ENCODE data around the gene ZNF502. TPM values are rescaled to one million over a fixed set of nuclear protein-coding genes. Genes with fewer than 3 reads are reported as not detected.
"Not testable (repeated sequence)": the region's sequence is repeated elsewhere in the genome, so short reads cannot be mapped to it uniquely, and the experiment has no call there.

Gene ZNF502
- polyA plus RNA-seq: 10 to 100 TPM in 1 of 4 donors, 1 to 10 TPM in 3; 1.3 to 10.7 (median 1.8) TPM
- long read RNA-seq, donor 1: 0 reads
- long read RNA-seq, donor 2: 0 reads
- long read RNA-seq, donor 3, partial matches to known transcripts: 0 of 1 reads
- long read RNA-seq, donor 3, other reads (novel, unspliced or antisense): 0 of 1 reads
- long read RNA-seq, donor 4: 0 reads
- long read RNA-seq, donor 5: 0 reads
- long read RNA-seq, donor 6, partial matches to known transcripts: 0 of 1 reads
- long read RNA-seq, donor 6, other reads (novel, unspliced or antisense): 0 of 1 reads
- long read RNA-seq, donor 7: 0 reads
- long read RNA-seq, donor 8: 0 reads
- long read RNA-seq, donor 9, partial matches to known transcripts: 0 of 1 reads
- long read RNA-seq, donor 9, other reads (novel, unspliced or antisense): 0 of 1 reads
- long read RNA-seq, donor 10, partial matches to known transcripts: 0 of 1 reads
- long read RNA-seq, donor 10, other reads (novel, unspliced or antisense): 0 of 1 reads

DNA sequence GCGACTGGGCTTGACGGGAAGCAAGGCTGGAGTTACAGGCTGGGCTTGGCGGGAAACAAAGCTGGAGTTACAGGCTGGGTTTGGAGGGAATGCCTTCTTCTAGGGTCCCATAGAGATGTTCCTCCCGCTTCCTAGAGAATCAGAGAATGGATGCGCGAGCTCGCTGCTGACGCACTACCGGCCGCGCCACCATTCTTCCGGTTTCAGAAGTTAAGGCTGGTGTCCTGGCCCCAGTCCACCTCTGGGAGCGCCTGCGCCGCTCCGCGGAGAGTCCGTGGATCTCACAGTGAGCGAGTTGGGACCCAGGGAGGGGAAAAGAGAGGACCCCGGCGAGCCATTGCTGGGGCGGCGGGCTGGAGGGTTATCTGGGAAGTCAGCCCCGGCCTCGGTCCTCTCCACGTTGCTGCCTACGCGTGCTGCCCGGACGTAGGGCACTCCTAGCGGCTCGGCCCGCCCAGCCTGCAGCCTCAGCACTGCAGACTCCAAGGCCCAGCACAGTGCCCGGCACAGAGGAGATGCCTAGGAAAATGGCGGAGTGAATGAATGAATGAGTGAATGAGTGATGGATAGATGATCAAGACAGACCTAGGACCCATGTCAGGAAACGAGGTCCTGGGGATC lies at the start of gene ZNF502:
Gene ZNF502, plus strand, starts transcription at position 206 of the 621 bp plus-strand sequence. CDS start 7,602 bp downstream, outside the sequence.
- FAIRE-seq (no peak), DNase-seq (peak; percentile 83 to 96)
- peaks cover 0 to 5% (median 2%) of the 10 kb centered on the region in 3 donors for H3K27me3 ChIP-seq (ENCODE audit: control insufficient read depth in 3 of 3, insufficient read depth in 3 of 3, low read length in 3 of 3)
- H3K4me1 ChIP-seq (ENCODE audit: control insufficient read depth in 3 of 3, insufficient read depth in 2 of 3, low read depth in 1 of 3, low read length in 2 of 3): no peaks in the 10 kb centered on the region
- H3K4me3 ChIP-seq (ENCODE audit: low read depth in 1 of 3, low read length in 3 of 3): peak within 1 kb of the TSS; percentile 62 to 83 (median 65)
- H3K36me3 ChIP-seq (ENCODE audit: control insufficient read depth in 3 of 3, insufficient read depth in 2 of 3, low read depth in 1 of 3, low read length in 3 of 3): peaks cover 0 to 3% (median 0%) of the 10 kb centered on the region in 3 donors
- H3K27ac ChIP-seq (ENCODE audit: low read depth in 1 of 3, low read length in 2 of 3): peak within 1 kb of the TSS in 2 of 3 donors; percentile 68 to 72
- 0 to 5% (median 3%) methylated on average over 36 of the region's 36 CpGs for WGBS, 3 donors
- peaks cover 3 to 42% of the 10 kb centered on the region in 2 donors for H3K9me3 ChIP-seq (ENCODE audit: control insufficient read depth in 2 of 2, insufficient read depth in 1 of 2, low read depth in 1 of 2, low read length in 1 of 2)

DNA sequence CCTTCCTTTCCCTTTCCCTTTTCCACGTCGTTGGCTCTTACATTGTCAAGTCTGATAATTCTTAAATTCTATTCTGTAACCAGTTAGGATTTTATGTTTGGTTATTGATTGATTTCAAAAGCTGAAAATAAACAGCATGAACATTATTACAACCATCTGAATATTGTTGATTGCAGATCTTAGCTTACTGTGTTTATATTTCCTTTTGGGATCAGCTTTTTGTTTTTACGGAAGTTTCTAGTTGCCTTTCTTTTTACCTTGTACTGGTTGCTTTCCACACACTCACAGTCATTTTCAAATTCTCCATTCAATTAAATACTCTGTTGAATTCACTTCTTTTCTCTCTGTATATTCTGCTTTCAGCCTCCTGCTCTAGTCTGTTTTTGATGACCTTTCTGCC lies 47.3 kb upstream of the ZNF502 start:
- DNase-seq (no peak), FAIRE-seq (no peak)
- H3K27ac ChIP-seq (ENCODE audit: low read depth in 1 of 3, low read length in 2 of 3): no peak overlapping the region
- H3K4me1 ChIP-seq (ENCODE audit: control insufficient read depth in 3 of 3, insufficient read depth in 2 of 3, low read depth in 1 of 3, low read length in 2 of 3): no peaks in the 10 kb centered on the region
- H3K36me3 ChIP-seq (ENCODE audit: control insufficient read depth in 3 of 3, insufficient read depth in 2 of 3, low read depth in 1 of 3, low read length in 3 of 3): peaks cover 0 to 3% (median 0%) of the 10 kb centered on the region in 3 donors
- WGBS, 3 donors: 91 to 99% (median 94%) methylated on average over 3 of the region's 3 CpGs
- no peaks in the 10 kb centered on the region for H3K9me3 ChIP-seq (ENCODE audit: control insufficient read depth in 2 of 2, insufficient read depth in 1 of 2, low read depth in 1 of 2, low read length in 1 of 2)
- no peaks in the 10 kb centered on the region for H3K27me3 ChIP-seq (ENCODE audit: control insufficient read depth in 3 of 3, insufficient read depth in 3 of 3, low read length in 3 of 3)
- H3K4me3 ChIP-seq (ENCODE audit: low read depth in 1 of 3, low read length in 3 of 3): no peak overlapping the region

DNA sequence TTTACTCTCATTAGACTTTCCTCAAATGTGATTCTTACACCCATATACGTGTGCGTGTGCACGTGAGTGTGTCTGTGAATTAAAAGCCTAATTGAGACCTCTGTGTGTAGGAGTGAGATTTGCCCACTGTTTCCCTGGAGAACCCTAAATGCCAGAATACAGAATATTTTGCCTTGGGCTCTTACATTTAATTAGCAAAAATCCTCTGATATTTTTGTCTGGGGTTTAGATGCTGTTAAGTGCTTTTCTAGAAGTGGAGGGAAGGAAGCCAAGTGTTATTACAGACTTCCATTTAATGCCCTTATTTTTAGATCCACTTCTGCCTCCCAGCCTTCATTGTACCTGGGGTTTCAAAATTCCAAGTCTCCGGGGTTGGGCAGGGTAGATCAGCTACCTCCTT lies 46.1 kb upstream of the ZNF502 start:
- H3K9me3 ChIP-seq (ENCODE audit: control insufficient read depth in 2 of 2, insufficient read depth in 1 of 2, low read depth in 1 of 2, low read length in 1 of 2): no peaks in the 10 kb centered on the region
- no peaks in the 10 kb centered on the region for H3K36me3 ChIP-seq (ENCODE audit: control insufficient read depth in 3 of 3, insufficient read depth in 2 of 3, low read depth in 1 of 3, low read length in 3 of 3)
- FAIRE-seq (no peak), DNase-seq (no peak)
- H3K4me3 ChIP-seq (ENCODE audit: low read depth in 1 of 3, low read length in 3 of 3): no peak overlapping the region
- WGBS, 3 donors: 86 to 96% (median 96%) methylated on average over 4 of the region's 4 CpGs
- H3K4me1 ChIP-seq (ENCODE audit: control insufficient read depth in 3 of 3, insufficient read depth in 2 of 3, low read depth in 1 of 3, low read length in 2 of 3): no peaks in the 10 kb centered on the region
- H3K27ac ChIP-seq (ENCODE audit: low read depth in 1 of 3, low read length in 2 of 3): no peak overlapping the region
- no peaks in the 10 kb centered on the region for H3K27me3 ChIP-seq (ENCODE audit: control insufficient read depth in 3 of 3, insufficient read depth in 3 of 3, low read length in 3 of 3)

DNA sequence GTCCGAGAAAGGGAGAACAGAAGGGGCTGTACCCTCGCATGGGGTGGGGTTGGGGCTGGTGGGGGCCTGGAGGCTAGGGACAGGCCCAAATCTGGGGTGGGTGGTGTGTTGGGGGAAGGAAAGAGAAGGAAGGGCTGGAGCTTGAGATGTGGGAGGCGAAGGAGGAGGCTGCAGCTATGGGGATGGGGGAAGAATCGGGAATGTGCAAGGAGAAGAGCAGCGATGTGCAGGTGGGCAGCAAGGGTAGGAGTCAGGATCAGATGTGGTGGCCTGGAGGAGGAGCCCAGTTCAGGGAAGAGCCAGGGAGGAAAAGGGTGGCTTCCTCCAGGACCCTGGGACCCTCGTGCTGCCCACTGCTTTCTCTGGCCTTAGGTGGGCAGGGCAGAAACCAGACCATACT lies 42.7 kb upstream of the ZNF502 start:
- H3K4me1 ChIP-seq (ENCODE audit: control insufficient read depth in 3 of 3, insufficient read depth in 2 of 3, low read depth in 1 of 3, low read length in 2 of 3): no peaks in the 10 kb centered on the region
- peaks cover 0 to 8% of the 10 kb centered on the region in 2 donors for H3K9me3 ChIP-seq (ENCODE audit: control insufficient read depth in 2 of 2, insufficient read depth in 1 of 2, low read depth in 1 of 2, low read length in 1 of 2)
- no peak overlapping the region for H3K4me3 ChIP-seq (ENCODE audit: low read depth in 1 of 3, low read length in 3 of 3)
- no peaks in the 10 kb centered on the region for H3K27me3 ChIP-seq (ENCODE audit: control insufficient read depth in 3 of 3, insufficient read depth in 3 of 3, low read length in 3 of 3)
- WGBS, 3 donors: 84 to 89% (median 89%) methylated on average over 6 of the region's 6 CpGs
- FAIRE-seq: no peak
- no peak for DNase-seq
- H3K36me3 ChIP-seq (ENCODE audit: control insufficient read depth in 3 of 3, insufficient read depth in 2 of 3, low read depth in 1 of 3, low read length in 3 of 3): no peaks in the 10 kb centered on the region
- H3K27ac ChIP-seq (ENCODE audit: low read depth in 1 of 3, low read length in 2 of 3): no peak overlapping the region

DNA sequence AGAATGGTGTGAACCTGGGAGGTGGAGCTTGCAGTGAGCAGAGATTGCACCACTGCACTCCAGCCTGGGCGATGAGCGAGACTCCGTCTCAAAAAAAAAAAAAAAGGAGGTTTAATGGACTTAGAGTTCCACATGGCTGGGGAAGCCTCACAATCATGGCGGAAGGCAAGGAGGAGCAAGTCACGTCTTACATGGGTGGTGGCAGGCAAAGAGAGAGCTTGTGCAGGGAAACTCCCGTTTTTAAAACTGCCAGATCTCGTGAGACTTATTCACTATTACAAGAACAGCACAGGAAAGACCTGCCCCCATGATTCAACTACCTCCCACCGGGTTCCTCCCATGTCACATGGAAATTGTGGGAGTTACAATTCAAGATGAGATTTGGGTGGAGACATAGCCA lies 39.0 kb upstream of the ZNF502 start:
- H3K9me3 ChIP-seq (ENCODE audit: control insufficient read depth in 2 of 2, insufficient read depth in 1 of 2, low read depth in 1 of 2, low read length in 1 of 2): peaks cover 0 to 12% of the 10 kb centered on the region in 2 donors

DNA sequence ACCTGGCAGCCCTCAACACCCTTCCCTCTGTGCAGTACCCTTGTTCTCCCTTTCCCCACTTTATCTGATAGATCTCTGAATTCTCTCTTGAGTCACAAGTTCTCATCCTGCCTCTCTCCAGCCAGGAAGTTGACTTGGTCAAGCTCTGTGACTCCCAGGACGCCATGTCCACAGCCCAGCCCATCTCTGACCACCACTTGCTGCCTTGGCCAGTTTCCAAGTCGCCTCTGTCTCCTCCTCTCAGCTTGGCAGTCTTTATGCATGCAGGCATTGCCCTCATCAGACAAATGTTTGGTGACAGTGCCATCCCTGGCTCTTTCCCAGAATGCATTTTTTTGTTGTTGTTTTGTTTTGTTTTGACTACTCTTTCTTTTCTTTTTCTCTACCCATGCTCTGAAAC lies 38.2 kb upstream of the ZNF502 start:
- WGBS, 3 donors: 57 to 64% (median 58%) methylated on average over 2 of the region's 2 CpGs
- H3K9me3 ChIP-seq (ENCODE audit: control insufficient read depth in 2 of 2, insufficient read depth in 1 of 2, low read depth in 1 of 2, low read length in 1 of 2): peaks cover 0 to 15% of the 10 kb centered on the region in 2 donors
- no peaks in the 10 kb centered on the region for H3K27me3 ChIP-seq (ENCODE audit: control insufficient read depth in 3 of 3, insufficient read depth in 3 of 3, low read length in 3 of 3)
- DNase-seq (no peak), FAIRE-seq (no peak)
- no peak overlapping the region for H3K27ac ChIP-seq (ENCODE audit: low read depth in 1 of 3, low read length in 2 of 3)
- no peak overlapping the region for H3K4me3 ChIP-seq (ENCODE audit: low read depth in 1 of 3, low read length in 3 of 3)
- no peaks in the 10 kb centered on the region for H3K4me1 ChIP-seq (ENCODE audit: control insufficient read depth in 3 of 3, insufficient read depth in 2 of 3, low read depth in 1 of 3, low read length in 2 of 3)
- peaks cover 0 to 6% (median 0%) of the 10 kb centered on the region in 3 donors for H3K36me3 ChIP-seq (ENCODE audit: control insufficient read depth in 3 of 3, insufficient read depth in 2 of 3, low read depth in 1 of 3, low read length in 3 of 3)

More for the DNA sequence above, 39.0 kb upstream of the ZNF502 start:
- not testable (repeated sequence) for DNase-seq; H3K4me3 ChIP-seq (ENCODE audit: low read depth in 1 of 3, low read length in 3 of 3); H3K4me1 ChIP-seq (ENCODE audit: control insufficient read depth in 3 of 3, insufficient read depth in 2 of 3, low read depth in 1 of 3, low read length in 2 of 3); H3K27ac ChIP-seq (ENCODE audit: low read depth in 1 of 3, low read length in 2 of 3); FAIRE-seq; H3K27me3 ChIP-seq (ENCODE audit: control insufficient read depth in 3 of 3, insufficient read depth in 3 of 3, low read length in 3 of 3); H3K36me3 ChIP-seq (ENCODE audit: control insufficient read depth in 3 of 3, insufficient read depth in 2 of 3, low read depth in 1 of 3, low read length in 3 of 3)
- 85 to 93% (median 91%) methylated on average over 8 of the region's 8 CpGs for WGBS, 3 donors

DNA sequence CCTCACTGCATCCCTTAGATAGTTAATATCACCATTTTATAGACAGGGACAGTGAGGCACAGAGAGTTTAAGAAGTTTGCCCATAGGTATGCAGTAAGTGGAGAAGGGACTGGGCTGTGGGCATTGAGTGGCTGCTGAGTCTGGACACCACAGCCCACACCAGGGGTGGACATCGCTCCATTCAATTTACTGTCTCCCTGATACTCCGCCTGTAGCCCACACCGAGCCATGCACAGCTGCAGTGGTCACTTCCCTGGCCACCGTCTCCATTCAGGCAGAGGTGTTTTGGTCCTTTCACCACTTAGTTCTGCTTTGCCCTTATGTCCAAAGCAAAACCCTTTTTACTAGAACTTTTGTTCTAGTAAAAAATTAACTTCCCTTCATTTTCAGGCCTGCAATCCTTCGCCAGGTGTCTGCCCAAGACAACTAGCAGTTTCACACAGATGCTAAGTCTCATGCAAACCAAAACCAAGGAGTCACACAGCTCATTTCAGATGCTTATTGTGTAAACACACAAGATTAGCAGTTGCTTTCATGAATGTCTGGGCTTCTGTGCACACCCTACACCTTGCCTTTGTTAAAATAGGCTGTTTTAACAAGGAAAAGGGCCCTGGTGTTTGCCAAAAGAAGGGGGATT lies 33.9 kb upstream of the ZNF502 start:
- H3K36me3 ChIP-seq (ENCODE audit: control insufficient read depth in 3 of 3, insufficient read depth in 2 of 3, low read depth in 1 of 3, low read length in 3 of 3): peaks cover 0 to 6% (median 0%) of the 10 kb centered on the region in 3 donors
- FAIRE-seq (no peak), DNase-seq (no peak)
- H3K9me3 ChIP-seq (ENCODE audit: control insufficient read depth in 2 of 2, insufficient read depth in 1 of 2, low read depth in 1 of 2, low read length in 1 of 2): peaks cover 0 to 32% of the 10 kb centered on the region in 2 donors
- no peak overlapping the region for H3K4me3 ChIP-seq (ENCODE audit: low read depth in 1 of 3, low read length in 3 of 3)
- 91 to 92% (median 92%) methylated on average over 5 of the region's 5 CpGs for WGBS, 3 donors
- H3K27ac ChIP-seq (ENCODE audit: low read depth in 1 of 3, low read length in 2 of 3): no peak overlapping the region
- H3K27me3 ChIP-seq (ENCODE audit: control insufficient read depth in 3 of 3, insufficient read depth in 3 of 3, low read length in 3 of 3): no peaks in the 10 kb centered on the region
- no peaks in the 10 kb centered on the region for H3K4me1 ChIP-seq (ENCODE audit: control insufficient read depth in 3 of 3, insufficient read depth in 2 of 3, low read depth in 1 of 3, low read length in 2 of 3)

DNA sequence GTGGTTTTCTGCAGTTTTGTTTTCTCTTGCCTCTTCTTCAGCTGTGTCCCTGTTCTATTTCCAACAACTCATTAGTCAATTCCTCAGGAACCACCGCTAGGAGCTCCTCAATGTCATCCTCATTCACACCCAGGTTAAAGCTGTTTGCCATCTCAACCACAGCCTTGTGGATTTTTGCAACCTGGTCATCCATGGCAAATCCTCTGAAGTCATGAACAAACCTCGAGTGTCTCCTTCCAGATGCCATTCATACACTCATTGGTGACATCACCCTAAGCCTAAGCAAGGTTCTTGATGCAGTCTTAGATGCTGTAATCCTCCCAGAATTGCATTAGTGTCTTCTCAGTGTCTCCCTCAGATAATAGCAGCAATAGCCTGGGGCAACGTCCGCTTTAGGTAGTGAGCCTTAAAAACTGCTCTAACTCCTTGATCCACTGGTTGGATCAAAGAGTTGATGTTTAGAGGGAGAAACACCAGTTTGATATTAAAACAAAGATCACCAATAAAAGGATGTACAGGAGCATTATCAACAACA lies 31.5 kb upstream of the ZNF502 start:
- WGBS, 3 donors: 92 to 97% (median 93%) methylated on average over 4 of the region's 4 CpGs
- Histone ChIP-seq H3K9me3 (ENCODE audit: control insufficient read depth in 2 of 2, insufficient read depth in 1 of 2, low read depth in 1 of 2, low read length in 1 of 2) (peaks cover 0 to 36% of the 10 kb centered on the region in 2 donors), H3K4me3 (ENCODE audit: low read depth in 1 of 3, low read length in 3 of 3) (no peak overlapping the region), H3K27ac (ENCODE audit: low read depth in 1 of 3, low read length in 2 of 3) (no peak overlapping the region), H3K4me1 (ENCODE audit: control insufficient read depth in 3 of 3, insufficient read depth in 2 of 3, low read depth in 1 of 3, low read length in 2 of 3) (no peaks in the 10 kb centered on the region), H3K36me3 (ENCODE audit: control insufficient read depth in 3 of 3, insufficient read depth in 2 of 3, low read depth in 1 of 3, low read length in 3 of 3) (no peaks in the 10 kb centered on the region), H3K27me3 (ENCODE audit: control insufficient read depth in 3 of 3, insufficient read depth in 3 of 3, low read length in 3 of 3) (no peaks in the 10 kb centered on the region)
- DNase-seq (no peak), FAIRE-seq (no peak)
